Forelimb muscle (tissue), 1 donor: ENCODE data around the gene NLRP8. TPM values are rescaled to one million over a fixed set of nuclear protein-coding genes. Genes with fewer than 3 reads are reported as not detected.
"Not testable (repeated sequence)": the region's sequence is repeated elsewhere in the genome, so short reads cannot be mapped to it uniquely, and the experiment has no call there.

Experiments
- DNase-seq: peaks from one replicate; pipeline ENCODE4 v3.0.0-alpha.2; 2013; ENCODE audit warnings: low read depth
- polyA plus RNA-seq: library from polyadenylated mRNA; unstranded; fragments of 120-200 nt; gene quantifications from one replicate; pipeline ENCODE4 v1.2.1, GENCODE V29; 2013; ENCODE audit not compliant: insufficient read length

The NLRP8 gene
- polyA plus RNA-seq, 1 donor = not detected

- no peak for DNase-seq
Measured at GRCh38 chr19:55973982-55974381, 26.4 kb downstream of the NLRP8 start.

DNA sequence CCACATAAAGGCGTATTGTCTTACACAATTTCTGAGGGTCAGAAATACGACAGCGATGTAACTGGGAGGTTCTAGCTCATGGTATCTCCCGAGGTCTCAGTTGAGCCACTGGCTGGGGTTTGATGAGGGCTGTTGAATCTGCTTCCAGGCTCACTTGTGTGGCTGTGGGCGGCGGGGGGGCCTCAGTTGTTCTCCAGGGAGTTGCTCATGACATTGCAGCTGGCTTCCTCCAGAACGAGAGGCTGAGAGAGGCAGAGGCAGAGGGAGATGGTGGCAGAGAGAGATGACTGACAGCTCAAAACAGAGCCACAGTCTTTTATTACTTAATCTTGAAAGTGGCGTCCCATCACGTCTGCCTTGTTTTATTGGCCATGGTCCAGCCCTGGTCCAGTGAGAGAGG is 32.8 kb downstream of the NLRP8 start:
- DNase-seq = no peak

- no peak for DNase-seq
Measured at GRCh38 chr19:55985254-55985653, 37.6 kb downstream of the NLRP8 start.

- DNase-seq = no peak
Measured at GRCh38 chr19:55986487-55986886, 38.9 kb downstream of the NLRP8 start, which contains the start of gene NLRP5. Gene NLRP5 (plus strand): TSS chr19:55986775.

GRCh38 chr19:55990831-55991230 is 43.2 kb downstream of the NLRP8 start:
- DNase-seq = no peak

GRCh38 chr19:55993492-55993891 is 45.9 kb downstream of the NLRP8 start:
- no peak for DNase-seq

GRCh38 chr19:56014765-56015164 is 67.1 kb downstream of the NLRP8 start:
- no peak for DNase-seq

- DNase-seq = no peak
Measured at GRCh38 chr19:56015756-56016155, 68.1 kb downstream of the NLRP8 start.

- not testable (repeated sequence) for DNase-seq
Measured at GRCh38 chr19:56019325-56019724, 71.7 kb downstream of the NLRP8 start.

DNA sequence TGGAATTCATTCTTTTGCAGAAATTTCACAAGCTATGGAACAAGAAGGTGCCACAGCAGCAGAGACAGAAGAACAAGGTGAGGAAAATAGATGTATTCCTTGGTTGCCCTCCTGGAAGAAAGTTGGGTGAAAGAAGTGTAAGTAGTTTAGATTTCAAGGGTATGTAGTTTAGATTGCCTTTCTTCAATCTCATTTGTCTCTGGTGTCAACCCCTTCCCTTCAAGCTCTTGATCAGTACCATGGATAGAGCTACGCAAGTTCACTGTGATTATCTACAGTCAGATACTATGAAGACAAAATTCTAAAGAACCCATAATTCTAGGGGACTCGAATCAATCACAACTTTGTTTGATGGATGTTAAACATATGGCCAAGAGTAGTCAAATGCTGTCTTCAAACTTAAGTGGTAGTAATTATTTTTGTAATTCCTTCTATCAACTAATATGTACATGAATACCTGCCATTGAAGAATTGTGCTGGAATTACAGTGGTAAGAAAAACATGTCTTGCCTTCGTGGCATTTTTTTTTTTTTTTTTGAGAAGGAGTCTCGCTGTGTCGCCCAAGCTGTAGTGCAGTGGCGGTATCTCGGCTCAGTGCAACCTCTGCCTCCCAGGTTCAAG is 72.8 kb downstream of the NLRP8 start:
- not testable (repeated sequence) for DNase-seq

DNA sequence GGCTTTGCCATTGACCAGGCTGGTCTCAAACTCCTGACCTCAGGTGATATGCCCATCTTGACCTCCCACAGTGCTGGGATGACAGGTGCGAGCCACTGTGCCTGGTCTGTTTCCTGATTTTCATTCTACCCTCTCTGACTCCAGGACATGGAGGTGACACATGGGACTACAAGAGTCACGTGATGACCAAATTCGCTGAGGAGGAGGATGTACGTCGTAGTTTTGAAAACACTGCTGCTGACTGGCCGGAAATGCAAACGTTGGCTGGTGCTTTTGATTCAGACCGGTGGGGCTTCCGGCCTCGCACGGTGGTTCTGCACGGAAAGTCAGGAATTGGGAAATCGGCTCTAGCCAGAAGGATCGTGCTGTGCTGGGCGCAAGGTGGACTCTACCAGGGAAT is 79.1 kb downstream of the NLRP8 start:
- no peak for DNase-seq

Other genes starting within 250 kb of the NLRP8 start
- gene NLRP9, start 209.4 kb upstream of the NLRP8 start, polyA plus RNA-seq = not detected
- 2.0 TPM for gene RFPL4A, start 188.7 kb upstream of the NLRP8 start, polyA plus RNA-seq
- gene RFPL4AL1, start 178.7 kb upstream of the NLRP8 start, polyA plus RNA-seq = 0.63 TPM
- gene NLRP11, start 115.8 kb upstream of the NLRP8 start, polyA plus RNA-seq = not detected
- gene NLRP4, start 111.3 kb upstream of the NLRP8 start, polyA plus RNA-seq = not detected
- not detected for gene NLRP13, start 15.5 kb upstream of the NLRP8 start, polyA plus RNA-seq
- gene NLRP5, start 38.9 kb downstream of the NLRP8 start, polyA plus RNA-seq = not detected
- gene ZNF787, start 173.5 kb downstream of the NLRP8 start, polyA plus RNA-seq = 27.9 TPM
- gene ZNF444, start 193.5 kb downstream of the NLRP8 start, polyA plus RNA-seq = 18.6 TPM
- gene GALP, start 228.2 kb downstream of the NLRP8 start, polyA plus RNA-seq = not detected
- not detected for gene ZSCAN5B, start 250.0 kb downstream of the NLRP8 start, polyA plus RNA-seq